HG03196 (cell line): ENCODE results near the gene COL28A1.
"Not testable (repeated sequence)": the region's sequence is repeated elsewhere in the genome, so short reads cannot be mapped to it uniquely, and the experiment has no call there.

Experiments
- ATAC-seq: cut with Tn5 transposase; IDR thresholded peaks from one replicate; pipeline ENCODE4 v1.9.1; 2021; ENCODE audit not compliant: unreplicated experiment

The COL28A1 gene

GRCh38 chr7:7562736-7563135 is 27.1 kb upstream of the COL28A1 start:
- no peak for ATAC-seq

- not testable (repeated sequence) for ATAC-seq
Measured at GRCh38 chr7:7561591-7561990, 25.9 kb upstream of the COL28A1 start.

GRCh38 chr7:7557252-7557651 is 21.6 kb upstream of the COL28A1 start:
- ATAC-seq = no peak

GRCh38 chr7:7556852-7557251 is 21.2 kb upstream of the COL28A1 start:
- no peak for ATAC-seq

GRCh38 chr7:7554649-7555575 is 19.2 kb upstream of the COL28A1 start:
- no peak for ATAC-seq

- no peak for ATAC-seq
Measured at GRCh38 chr7:7554021-7554432, 18.4 kb upstream of the COL28A1 start.

- ATAC-seq = no peak
Measured at GRCh38 chr7:7553386-7553785, 17.7 kb upstream of the COL28A1 start.

- no peak for ATAC-seq
Measured at GRCh38 chr7:7552199-7552598, 16.5 kb upstream of the COL28A1 start.

GRCh38 chr7:7550663-7551062 is 15.0 kb upstream of the COL28A1 start:
- ATAC-seq = no peak

- ATAC-seq = no peak
Measured at GRCh38 chr7:7548407-7548806, 12.7 kb upstream of the COL28A1 start.

GRCh38 chr7:7542251-7542835 is 6.7 kb upstream of the COL28A1 start:
- no peak for ATAC-seq

- ATAC-seq = no peak
Measured at GRCh38 chr7:7539711-7540110, 4.0 kb upstream of the COL28A1 start.

- no peak for ATAC-seq
Measured at GRCh38 chr7:7539152-7539551, 3.5 kb upstream of the COL28A1 start.

- no peak for ATAC-seq
Measured at GRCh38 chr7:7537711-7538110, 2.0 kb upstream of the COL28A1 start.

- no peak for ATAC-seq
Measured at GRCh38 chr7:7536396-7537019, 835 bp upstream of the COL28A1 start.

GRCh38 chr7:7533831-7534430 is 1.7 kb downstream of the COL28A1 start:
- ATAC-seq = no peak

- ATAC-seq = no peak
Measured at GRCh38 chr7:7529328-7529727, 6.3 kb downstream of the COL28A1 start.

GRCh38 chr7:7527047-7527446 is 8.6 kb downstream of the COL28A1 start:
- ATAC-seq = no peak

- ATAC-seq = no peak
Measured at GRCh38 chr7:7526006-7526405, 9.7 kb downstream of the COL28A1 start.

GRCh38 chr7:7524121-7524520 is 11.6 kb downstream of the COL28A1 start:
- no peak for ATAC-seq

GRCh38 chr7:7522421-7522820 is 13.3 kb downstream of the COL28A1 start:
- no peak for ATAC-seq

- ATAC-seq = no peak
Measured at GRCh38 chr7:7521259-7521658, 14.4 kb downstream of the COL28A1 start.
